ENCODE data around the gene C2orf49. TPM values are rescaled to one million over a fixed set of nuclear protein-coding genes. Genes with fewer than 3 reads are reported as not detected.

C2orf49 gene
- total and polyA plus RNA-seq, 9 of the 15 experiments (the other 6 are each of a cell fraction or from before 2014, with no cell fraction given) = 17.9 to 38.2 (median 25.6) TPM

GRCh38 chr2:105361102-105361889 is 24.0 kb downstream of the C2orf49 start (continued):
- TF ChIP-seq MBD2 (IDR thresholded peaks at IDR 0.05; ENCODE audit: borderline replicate concordance, low read depth) = no peak
- no peak for TF ChIP-seq ZNF764 (CRISPR knock-in tag; IDR thresholded peaks at IDR 0.05; ENCODE audit: low read depth)
- TF ChIP-seq CHCHD3 (CRISPR knock-in tag; IDR thresholded peaks at IDR 0.05) = no peak
- no peak for TF ChIP-seq PBX2 (CRISPR knock-in tag; IDR thresholded peaks at IDR 0.05; ENCODE audit: low read depth)
- no peak for TF ChIP-seq PBX2 (tag; conservative IDR thresholded peaks at IDR 0.05; ENCODE audit: low read depth)
- TF ChIP-seq FOXK1 (CRISPR knock-in tag; IDR thresholded peaks at IDR 0.05; ENCODE audit: borderline replicate concordance) = no peak
- TF ChIP-seq, protein P1, sequence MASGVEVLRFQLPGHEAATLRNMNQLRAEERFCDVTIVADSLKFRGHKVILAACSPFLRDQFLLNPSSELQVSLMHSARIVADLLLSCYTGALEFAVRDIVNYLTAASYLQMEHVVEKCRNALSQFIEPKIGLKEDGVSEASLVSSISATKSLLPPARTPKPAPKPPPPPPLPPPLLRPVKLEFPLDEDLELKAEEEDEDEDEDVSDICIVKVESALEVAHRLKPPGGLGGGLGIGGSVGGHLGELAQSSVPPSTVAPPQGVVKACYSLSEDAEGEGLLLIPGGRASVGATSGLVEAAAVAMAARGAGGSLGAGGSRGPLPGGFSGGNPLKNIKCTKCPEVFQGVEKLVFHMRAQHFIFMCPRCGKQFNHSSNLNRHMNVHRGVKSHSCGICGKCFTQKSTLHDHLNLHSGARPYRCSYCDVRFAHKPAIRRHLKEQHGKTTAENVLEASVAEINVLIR (CRISPR knock-in tag; IDR thresholded peaks at IDR 0.05) = no peak
- no peak for TF ChIP-seq HMG20B (CRISPR knock-in tag; IDR thresholded peaks at IDR 0.05)
- no peak for TF ChIP-seq MGA (IDR thresholded peaks at IDR 0.05)
- no peak for TF ChIP-seq IRF1 (CRISPR knock-in tag; IDR thresholded peaks at IDR 0.05; ENCODE audit: borderline replicate concordance)
- TF ChIP-seq FUS (optimal IDR thresholded peaks at IDR 0.05; ENCODE audit: low read depth, low read length) = no peak

All from K562 (cell line).